ENCODE data around the gene ANKFN1.

- no peak for TF ChIP-seq CTCF (IDR thresholded peaks at IDR 0.05; ENCODE audit: insufficient read depth, low read depth, low read length)
- TF ChIP-seq EZH2 (IDR thresholded peaks at IDR 0.05; ENCODE audit: insufficient read depth, low read length), result no peak
These were observed 392.7 kb downstream of the ANKFN1 start for GRCh38 chr17:56545930-56546329.
